Stomach (tissue), 9 donors: ENCODE data around the gene IL16. TPM values are rescaled to one million over a fixed set of nuclear protein-coding genes. Genes with fewer than 3 reads are reported as not detected.

Experiments used
- DNase-seq, 2 donors: peaks; one replicate each; pipeline versions ENCODE4 v3.0.0 to v3.0.0-alpha.2; 2013 to 2019
- H3K27ac ChIP-seq, 5 donors: fragments of 200-600 bp in 4 of 5; sonication (generic) in 4 of 5; one replicate each; pipeline ENCODE4 v1.5.1; 2013 to 2019; ENCODE audit warnings: mild to moderate bottlenecking in 1 of 5, moderate library complexity in 1 of 5
- H3K27me3 ChIP-seq, 3 donors: fragments of 200-600 bp; sonication (generic); one replicate each; pipeline ENCODE4 v1.5.1; 2017 to 2019; ENCODE audit warnings: mixed run types in 1 of 3
- H3K36me3 ChIP-seq, 4 donors: fragments of 200-600 bp; sonication (generic); 1 replicate in 3 of 4; 2 replicates in 1 of 4; pipeline ENCODE4 v1.5.1; 2016 to 2019
- H3K4me1 ChIP-seq, 4 donors: fragments of 200-600 bp; sonication (generic); one replicate each; pipeline ENCODE4 v1.5.1; 2016 to 2019
- H3K4me3 ChIP-seq, 4 donors: fragments of 200-600 bp; sonication (generic) in 3 of 4; one replicate each; pipeline ENCODE4 v1.5.1; 2016 to 2019; ENCODE audit warnings: mild to moderate bottlenecking in 1 of 4
- H3K9me3 ChIP-seq, 4 donors: fragments of 200-600 bp; sonication (generic); one replicate each; pipeline ENCODE4 v1.5.1; 2016 to 2019
- EP300 ChIP-seq: sonication (generic); formaldehyde crosslinking; IDR thresholded peaks from one replicate; pipeline ENCODE4 v1.6.1; 2017; ENCODE audit warnings: antibody characterized with exemption
- POLR2A ChIP-seq, 4 donors: fragments of 450-650 bp; IDR thresholded peaks; one replicate each; pipeline ENCODE4 v1.6.1; 2016; ENCODE audit warnings: antibody characterized with exemption in 4 of 4, control low read depth in 2 of 4, mild to moderate bottlenecking in 1 of 4, moderate library complexity in 1 of 4
- POLR2AphosphoS5 ChIP-seq, 3 donors: sonication (generic); formaldehyde crosslinking; IDR thresholded peaks; one replicate each; pipeline ENCODE4 v1.6.1; 2016; ENCODE audit warnings: antibody characterized with exemption in 3 of 3
- WGBS, 5 donors: extraction: QIAGEN DNeasy Blood & Tissue Kit in 3 of 5; methylation state at CpG; one replicate each; pipeline versions ENCODE4 v1.1.5 to v1.1.7; 2013 to 2018; 5-methylcytosine and 5-hydroxymethylcytosine counted together
- intact Hi-C: fragments of 100-400 bp; cut with DNase I; formaldehyde crosslinking; loops from one replicate; pipeline ENCODE4 v1.15.1; 2023; ENCODE audit warnings: low total_unique reads
- polyA plus RNA-seq, 3 donors: library from polyadenylated mRNA; stranded (reverse); fragments of 200-250 nt; gene quantifications; one replicate each; pipeline ENCODE4 v1.2.3, GENCODE V29; 2013
- total RNA-seq, 5 donors: library from RNA; depleted of rRNA; stranded (reverse); fragments of >200 nt; gene quantifications; one replicate each; pipeline versions ENCODE4 v1.1.0 to v1.2.3, GENCODE V29; 2014 to 2016
- TF ChIP-seq, protein P1 (sequence below), 7 experiments: fragments of 450-650 bp in 4 of 7; fragments of 200-600 bp in 3 of 7; sonication (generic) in 3 of 7; IDR thresholded peaks; one replicate each; pipeline ENCODE4 v1.5.1; 2016 to 2019; ENCODE audit warnings: antibody characterized with exemption in 7 of 7, control low read depth in 2 of 7, mild to moderate bottlenecking in 1 of 7
- donor health status: healthy with polysubstance abuse.
- donor health status: Bipolar disorder and iron deficiency.
- donor health status: healthy.

IL16 gene
- total and polyA plus RNA-seq, 8 donors = 4.9 to 21.0 (median 8.7) TPM

DNA sequence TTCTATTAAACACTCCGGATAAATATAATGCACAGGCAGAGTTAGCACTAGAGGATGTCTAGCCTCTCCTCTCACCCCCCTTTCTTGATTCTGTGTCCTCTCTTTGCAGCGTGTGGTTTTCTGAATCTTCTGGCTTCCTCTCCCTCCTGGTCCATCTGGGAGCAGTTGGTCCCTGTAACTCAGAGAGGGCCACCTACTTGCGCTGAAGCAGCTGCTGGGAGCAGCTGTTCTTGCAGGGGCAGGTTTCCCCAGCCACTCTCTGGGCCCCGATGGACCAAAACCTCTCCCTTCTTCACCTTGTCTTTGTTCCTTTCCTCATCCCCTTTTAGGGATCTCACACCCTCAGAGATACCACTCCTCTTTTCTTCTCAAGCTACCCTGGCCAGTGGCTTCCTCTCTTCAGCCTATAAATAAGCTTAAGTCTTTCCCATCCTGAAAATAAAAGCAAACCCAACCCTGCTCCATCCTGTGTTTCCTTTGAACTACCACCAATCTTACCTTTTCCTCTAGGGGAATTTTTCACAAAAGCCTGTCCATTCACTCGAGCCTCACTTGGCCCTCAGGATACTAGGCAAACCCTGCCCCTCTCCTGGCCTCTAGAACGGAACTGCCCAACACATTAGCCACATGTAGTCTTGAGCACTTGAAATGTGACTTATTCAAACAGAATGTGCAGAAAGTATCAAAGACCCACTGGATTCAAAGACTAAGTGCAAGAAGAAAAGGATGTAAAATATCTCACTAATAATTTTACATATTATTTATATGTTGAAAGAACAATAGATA is 67.6 kb downstream of the IL16 start:
- intact Hi-C loops = loop anchor here (10.0 kb wide), 1 partner anchor 109 kb away; no protein-coding TSS in a partner anchor
- no peaks in the 10 kb centered on the region for H3K9me3 ChIP-seq
- no peak overlapping the region for H3K27ac ChIP-seq
- H3K4me3 ChIP-seq = no peak overlapping the region
- H3K27me3 ChIP-seq = peaks cover 0 to 4% (median 0%) of the 10 kb centered on the region in 3 donors
- WGBS, 5 donors = 66 to 88% (median 82%) methylated on average over 6 of the region's 6 CpGs
- no peak for DNase-seq
- peaks cover 9 to 16% (median 13%) of the 10 kb centered on the region in 4 donors for H3K4me1 ChIP-seq
- H3K36me3 ChIP-seq = no peaks in the 10 kb centered on the region
- no peak for TF ChIP-seq POLR2AphosphoS5 (IDR thresholded peaks at IDR 0.05)
- no peak for TF ChIP-seq EP300
- TF ChIP-seq POLR2A (IDR thresholded peaks at IDR 0.05) = no peak
- TF ChIP-seq, protein P1, sequence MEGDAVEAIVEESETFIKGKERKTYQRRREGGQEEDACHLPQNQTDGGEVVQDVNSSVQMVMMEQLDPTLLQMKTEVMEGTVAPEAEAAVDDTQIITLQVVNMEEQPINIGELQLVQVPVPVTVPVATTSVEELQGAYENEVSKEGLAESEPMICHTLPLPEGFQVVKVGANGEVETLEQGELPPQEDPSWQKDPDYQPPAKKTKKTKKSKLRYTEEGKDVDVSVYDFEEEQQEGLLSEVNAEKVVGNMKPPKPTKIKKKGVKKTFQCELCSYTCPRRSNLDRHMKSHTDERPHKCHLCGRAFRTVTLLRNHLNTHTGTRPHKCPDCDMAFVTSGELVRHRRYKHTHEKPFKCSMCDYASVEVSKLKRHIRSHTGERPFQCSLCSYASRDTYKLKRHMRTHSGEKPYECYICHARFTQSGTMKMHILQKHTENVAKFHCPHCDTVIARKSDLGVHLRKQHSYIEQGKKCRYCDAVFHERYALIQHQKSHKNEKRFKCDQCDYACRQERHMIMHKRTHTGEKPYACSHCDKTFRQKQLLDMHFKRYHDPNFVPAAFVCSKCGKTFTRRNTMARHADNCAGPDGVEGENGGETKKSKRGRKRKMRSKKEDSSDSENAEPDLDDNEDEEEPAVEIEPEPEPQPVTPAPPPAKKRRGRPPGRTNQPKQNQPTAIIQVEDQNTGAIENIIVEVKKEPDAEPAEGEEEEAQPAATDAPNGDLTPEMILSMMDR (IDR thresholded peaks at IDR 0.05) = no peak

DNA sequence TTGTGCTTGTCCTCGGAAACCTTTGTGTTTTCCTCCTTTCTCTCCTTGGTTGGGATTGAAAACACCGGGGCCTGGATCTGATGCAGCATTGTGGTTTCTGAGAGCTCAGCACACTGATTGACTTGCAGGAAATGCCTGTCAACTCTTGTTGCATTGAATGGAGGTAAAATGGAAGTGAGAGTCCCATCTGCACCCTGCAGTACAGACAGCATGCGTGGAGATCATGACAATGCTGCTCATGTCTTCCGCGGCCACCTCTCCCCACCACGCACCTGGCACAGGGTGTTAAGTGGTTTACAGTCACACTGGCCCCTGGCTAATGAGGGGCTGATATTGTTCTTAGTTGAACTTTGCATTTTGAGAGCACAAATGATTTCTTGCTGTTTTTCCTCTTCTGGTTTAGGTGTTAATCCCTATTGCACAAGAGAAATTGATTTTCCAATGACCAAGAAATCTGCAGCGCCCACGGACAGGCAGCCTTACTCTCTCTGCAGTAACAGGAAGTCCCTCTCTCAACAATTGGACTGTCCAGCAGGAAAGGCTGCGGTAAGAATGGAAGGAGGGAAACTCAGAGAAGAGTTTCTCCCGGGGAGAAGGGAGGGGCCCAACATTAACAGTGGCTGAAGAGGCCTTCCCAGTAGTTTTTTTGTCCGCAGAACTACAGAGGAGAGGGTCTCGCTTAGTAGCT is 68.7 kb downstream of the IL16 start:
- Histone ChIP-seq H3K27ac (no peak overlapping the region), H3K9me3 (no peaks in the 10 kb centered on the region), H3K4me1 (peaks cover 9 to 16% (median 13%) of the 10 kb centered on the region in 4 donors), H3K36me3 (peaks cover 0 to 6% (median 0%) of the 10 kb centered on the region in 4 donors), H3K27me3 (peaks cover 0 to 4% (median 0%) of the 10 kb centered on the region in 3 donors), H3K4me3 (peak overlapping the region in 2 of 4 donors; percentile 4 to 36)
- no peak for DNase-seq
- WGBS, 5 donors = 40 to 52% (median 47%) methylated on average over 12 of the region's 12 CpGs
- TF ChIP-seq POLR2AphosphoS5 (IDR thresholded peaks at IDR 0.05) (no peak), POLR2A (IDR thresholded peaks at IDR 0.05) (no peak), EP300 (no peak)
- TF ChIP-seq, protein P1 (IDR thresholded peaks at IDR 0.05) = no peak
- intact Hi-C loops = loop anchor here (5.0 to 10.0 kb wide), 2 partner anchors 111 to 158 kb away; no protein-coding TSS in a partner anchor

DNA sequence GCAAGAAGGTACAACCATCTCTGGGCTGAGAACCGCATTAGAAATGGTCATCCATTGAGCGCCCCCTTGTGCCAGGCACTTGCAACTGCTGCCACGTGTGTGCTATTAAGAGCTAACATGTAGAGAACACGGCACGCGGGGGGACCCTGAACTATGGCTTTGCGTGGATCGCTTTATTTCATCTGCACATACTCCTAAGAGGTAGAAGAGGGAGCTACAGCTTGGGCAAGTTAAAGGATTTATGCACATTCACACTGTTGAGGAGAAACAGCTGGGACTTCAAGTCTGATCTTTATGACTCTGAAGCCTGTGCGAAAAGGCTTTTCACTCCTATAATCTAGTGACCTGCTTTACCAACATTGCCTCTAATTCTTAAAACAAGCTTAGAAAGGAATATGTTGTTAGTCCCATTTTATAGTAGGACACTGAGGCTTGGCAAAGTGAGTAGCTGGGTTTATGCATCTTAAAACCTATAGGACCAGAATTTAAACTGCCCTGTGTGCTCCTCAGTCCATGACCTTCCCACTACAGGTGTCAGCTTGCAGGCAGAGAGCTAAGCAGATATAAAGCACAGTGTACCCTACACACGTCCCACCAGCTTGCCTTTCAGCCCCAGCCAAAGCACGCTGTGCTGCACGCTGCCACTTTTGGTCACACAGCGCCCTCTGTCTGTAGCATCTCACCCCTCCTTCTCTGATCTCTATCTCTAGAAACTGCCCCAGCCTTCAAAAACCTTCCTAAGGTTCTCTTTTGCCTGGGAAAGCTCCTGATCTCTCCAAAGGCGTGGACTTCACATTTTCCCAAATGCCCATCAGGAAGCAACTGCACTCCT is 69.5 kb downstream of the IL16 start:
- Histone ChIP-seq H3K9me3 (no peaks in the 10 kb centered on the region), H3K4me1 (peaks cover 9 to 16% (median 13%) of the 10 kb centered on the region in 4 donors), H3K27me3 (peaks cover 0 to 4% (median 0%) of the 10 kb centered on the region in 3 donors), H3K36me3 (peaks cover 0 to 6% (median 0%) of the 10 kb centered on the region in 4 donors), H3K4me3 (peak overlapping the region in 2 of 4 donors; percentile 4 to 36), H3K27ac (no peak overlapping the region)
- intact Hi-C loops = loop anchor here (5.0 to 10.0 kb wide), 2 partner anchors 111 to 159 kb away; no protein-coding TSS in a partner anchor
- 3 to 7% (median 5%) methylated on average over 13 to 14 of the region's 14 CpGs for WGBS, 5 donors
- no peak for TF ChIP-seq EP300
- peak in 1 of 3 donors; percentile 27 for TF ChIP-seq POLR2AphosphoS5 (IDR thresholded peaks at IDR 0.05)
- TF ChIP-seq, protein P1 (IDR thresholded peaks at IDR 0.05) = peak in 6 of 7 experiments; percentile 8 to 87 (median 80)
- peak; percentile 83 to 93 for DNase-seq
